Fibroblast of skin of right biceps (primary cell): ENCODE data around the gene NDEL1.
"Not testable (repeated sequence)": the region's sequence is repeated elsewhere in the genome, so short reads cannot be mapped to it uniquely, and the experiment has no call there.

Source experiments
- DNase-seq: peaks from one replicate; pipeline ENCODE4 v3.0.0-alpha.2; 2013

Gene NDEL1, protein sequence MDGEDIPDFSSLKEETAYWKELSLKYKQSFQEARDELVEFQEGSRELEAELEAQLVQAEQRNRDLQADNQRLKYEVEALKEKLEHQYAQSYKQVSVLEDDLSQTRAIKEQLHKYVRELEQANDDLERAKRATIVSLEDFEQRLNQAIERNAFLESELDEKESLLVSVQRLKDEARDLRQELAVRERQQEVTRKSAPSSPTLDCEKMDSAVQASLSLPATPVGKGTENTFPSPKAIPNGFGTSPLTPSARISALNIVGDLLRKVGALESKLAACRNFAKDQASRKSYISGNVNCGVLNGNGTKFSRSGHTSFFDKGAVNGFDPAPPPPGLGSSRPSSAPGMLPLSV

DNA sequence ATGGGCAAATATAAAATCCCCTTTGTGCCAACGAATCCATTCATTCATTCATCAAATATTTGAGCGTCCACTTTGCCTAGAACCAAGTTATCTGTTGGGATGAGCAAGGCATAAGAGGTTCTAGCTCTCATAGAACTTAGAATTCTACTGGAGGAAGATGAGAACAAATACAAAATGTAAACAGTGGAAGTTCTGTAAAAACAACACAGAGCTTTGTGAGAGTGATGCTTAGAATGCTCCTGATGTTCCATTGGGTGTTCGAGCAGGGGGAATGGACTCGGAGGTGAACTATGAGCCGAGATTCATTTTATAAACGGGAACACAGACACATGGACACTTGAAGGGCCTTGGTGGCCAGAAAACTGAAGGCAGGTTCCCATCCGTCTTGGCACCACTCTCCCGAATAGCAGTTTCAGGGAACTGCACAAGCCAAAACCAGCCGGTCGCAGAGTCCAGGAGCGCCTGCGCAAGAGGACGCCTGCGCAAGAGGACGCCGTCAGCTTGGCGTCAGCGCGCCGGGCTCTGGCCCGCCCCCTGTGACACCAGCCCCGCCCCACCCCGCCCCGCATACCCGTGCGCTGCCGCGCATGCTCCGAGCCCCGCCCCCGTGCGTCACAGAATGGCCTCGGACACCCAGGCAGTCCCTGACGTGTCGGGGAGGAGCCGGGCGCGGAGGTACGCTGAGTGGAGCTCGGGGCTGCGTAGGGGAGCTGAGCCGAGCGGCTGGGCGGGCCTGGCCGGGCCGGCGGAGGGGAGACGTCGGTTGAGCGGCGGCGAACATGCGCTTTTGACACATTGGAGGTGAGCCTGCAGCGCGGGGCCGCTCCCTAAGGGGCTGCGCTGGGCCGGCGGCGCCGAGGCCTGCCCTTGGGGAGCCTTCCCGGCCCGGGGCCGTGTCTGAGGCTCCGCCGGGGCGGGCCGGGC lies at the start of gene NDEL1:
Gene NDEL1 (plus strand): TSS at position 640 of the 924 bp plus-strand sequence. CDS start 8,388 bp downstream, outside the sequence.
- peak; percentile 98 for DNase-seq

DNA sequence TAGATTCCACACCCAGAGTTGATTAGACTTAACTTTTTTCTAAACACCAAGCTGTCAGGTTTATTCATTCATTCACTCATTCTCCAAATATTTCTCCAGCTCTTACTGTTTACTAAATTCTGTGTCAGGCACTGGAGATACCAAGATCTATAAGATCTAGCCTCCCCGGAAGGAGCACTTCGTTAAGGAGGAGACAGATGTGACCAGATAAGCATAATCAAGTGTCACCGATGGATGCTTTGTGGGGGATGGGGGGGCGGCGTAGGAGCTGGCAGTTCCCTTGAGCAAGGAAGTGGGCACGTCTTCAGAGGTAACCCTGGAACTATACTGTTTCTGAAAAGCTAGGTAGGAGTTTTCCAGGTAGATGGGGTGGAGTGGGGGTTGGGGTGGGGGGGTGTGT lies 48.8 kb upstream of the NDEL1 start:
- DNase-seq = no peak

DNA sequence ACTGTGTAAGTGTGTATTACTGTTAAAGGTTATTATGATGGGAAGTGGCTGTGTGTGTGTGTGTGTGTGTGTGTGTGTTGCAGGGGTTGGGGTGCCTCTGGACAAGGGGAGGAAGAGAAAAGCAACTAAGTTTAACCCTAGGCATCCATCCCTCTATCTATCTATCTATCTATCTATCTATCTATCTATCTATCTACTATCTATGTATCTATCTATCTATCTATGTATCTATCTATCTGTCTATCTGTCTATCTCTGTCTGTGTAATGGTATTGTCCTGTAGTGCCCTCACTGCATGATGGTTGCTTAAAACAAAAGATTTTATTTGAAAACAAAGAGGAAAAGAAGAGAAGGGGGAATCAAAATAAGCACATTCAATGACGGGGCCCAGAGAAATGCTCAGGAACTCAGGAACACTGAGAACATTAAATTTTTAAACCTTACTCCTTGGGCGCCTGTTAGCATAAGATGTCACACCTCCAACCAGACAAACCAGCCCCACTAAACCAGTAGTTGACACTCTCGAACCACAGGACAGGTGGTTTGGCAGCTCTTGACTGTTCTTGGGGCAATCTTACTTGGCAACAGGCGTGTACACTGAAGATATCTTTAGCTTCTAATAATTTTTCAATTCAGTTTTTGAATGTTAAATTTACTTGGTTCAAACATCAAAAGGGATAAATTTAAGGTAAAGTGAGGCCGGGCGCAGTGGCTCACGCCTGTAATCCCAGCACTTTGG lies 47.6 kb upstream of the NDEL1 start:
- DNase-seq = no peak

DNA sequence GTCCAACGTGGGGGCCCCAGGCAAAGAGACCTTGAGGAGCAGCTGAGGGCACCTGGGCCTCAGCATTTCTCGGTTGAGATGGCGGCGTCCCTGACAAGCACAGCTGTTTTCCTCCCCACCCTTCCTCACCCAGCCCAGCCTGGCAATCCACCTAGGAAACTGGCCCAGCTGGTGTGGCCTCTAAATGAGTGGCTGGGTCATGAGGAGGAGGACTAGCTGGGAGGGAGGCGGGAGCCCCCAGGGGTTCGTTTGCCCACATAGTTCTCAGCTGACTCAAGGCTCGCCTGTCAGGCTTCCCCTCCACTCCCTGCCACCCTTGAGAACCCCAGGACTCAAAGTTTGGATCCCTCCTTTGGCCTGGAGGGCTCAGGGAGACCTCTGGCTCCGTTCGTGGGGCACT lies 44.0 kb upstream of the NDEL1 start:
- DNase-seq = peak; percentile 31

DNA sequence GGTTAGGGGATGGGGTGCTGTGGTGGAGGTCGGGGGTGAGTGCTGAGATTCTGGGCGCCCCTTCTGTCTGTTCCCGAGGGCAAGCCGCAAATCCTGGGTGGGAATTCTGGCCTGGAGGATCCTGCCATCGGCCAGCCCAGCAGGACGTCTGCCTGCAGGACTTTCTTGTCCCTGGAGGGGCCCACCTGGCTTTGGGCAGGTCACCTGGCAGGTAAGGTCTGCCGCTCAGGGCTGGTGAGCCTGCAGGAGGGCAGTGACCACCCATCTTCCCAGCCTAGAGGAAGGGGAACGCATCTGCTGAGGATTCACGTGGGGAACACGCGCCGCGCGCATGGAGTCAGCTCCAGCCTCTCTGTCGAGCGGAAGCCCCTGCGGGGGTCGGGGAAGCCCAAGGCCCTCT lies 43.4 kb upstream of the NDEL1 start:
- DNase-seq = no peak

DNA sequence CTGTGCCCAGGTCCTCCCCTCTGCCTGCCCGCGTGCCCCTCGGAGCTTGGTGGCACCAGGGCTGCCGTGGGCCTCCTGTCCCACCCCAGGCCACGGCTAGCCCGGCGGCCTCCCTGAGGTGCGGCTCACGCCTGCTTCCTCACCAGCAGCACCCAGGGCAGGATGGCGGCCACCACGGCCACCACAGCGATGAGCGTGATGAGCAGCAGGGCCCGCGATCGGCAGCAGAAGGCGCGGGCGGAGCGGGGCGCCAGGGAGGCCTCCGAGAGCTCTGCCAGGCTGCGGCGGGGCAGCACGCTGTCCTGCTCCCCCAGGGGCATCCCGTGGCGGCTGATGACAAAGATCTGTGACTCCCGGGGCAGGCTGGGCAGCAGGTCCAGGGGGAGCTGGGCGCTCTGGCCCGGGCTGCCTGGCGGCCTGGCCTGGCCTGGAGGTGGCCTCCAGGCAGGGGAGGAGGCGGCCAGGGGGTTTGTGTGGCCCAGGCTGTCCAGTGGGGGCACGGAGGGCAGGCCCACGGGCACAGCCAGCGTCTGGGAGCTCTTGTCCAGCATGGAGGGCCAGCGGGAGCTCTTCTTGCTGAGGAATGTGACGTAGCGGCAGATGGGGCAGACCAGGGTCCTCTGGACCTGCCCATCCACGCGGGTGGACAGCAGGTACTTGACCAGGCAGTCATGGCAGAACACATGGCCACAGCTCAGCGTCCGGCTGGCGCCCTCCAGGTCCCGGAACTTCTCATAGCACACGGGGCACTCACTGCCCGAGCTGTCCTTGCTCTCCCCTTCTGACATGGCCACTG lies 42.8 kb upstream of the NDEL1 start:
- DNase-seq = no peak

DNA sequence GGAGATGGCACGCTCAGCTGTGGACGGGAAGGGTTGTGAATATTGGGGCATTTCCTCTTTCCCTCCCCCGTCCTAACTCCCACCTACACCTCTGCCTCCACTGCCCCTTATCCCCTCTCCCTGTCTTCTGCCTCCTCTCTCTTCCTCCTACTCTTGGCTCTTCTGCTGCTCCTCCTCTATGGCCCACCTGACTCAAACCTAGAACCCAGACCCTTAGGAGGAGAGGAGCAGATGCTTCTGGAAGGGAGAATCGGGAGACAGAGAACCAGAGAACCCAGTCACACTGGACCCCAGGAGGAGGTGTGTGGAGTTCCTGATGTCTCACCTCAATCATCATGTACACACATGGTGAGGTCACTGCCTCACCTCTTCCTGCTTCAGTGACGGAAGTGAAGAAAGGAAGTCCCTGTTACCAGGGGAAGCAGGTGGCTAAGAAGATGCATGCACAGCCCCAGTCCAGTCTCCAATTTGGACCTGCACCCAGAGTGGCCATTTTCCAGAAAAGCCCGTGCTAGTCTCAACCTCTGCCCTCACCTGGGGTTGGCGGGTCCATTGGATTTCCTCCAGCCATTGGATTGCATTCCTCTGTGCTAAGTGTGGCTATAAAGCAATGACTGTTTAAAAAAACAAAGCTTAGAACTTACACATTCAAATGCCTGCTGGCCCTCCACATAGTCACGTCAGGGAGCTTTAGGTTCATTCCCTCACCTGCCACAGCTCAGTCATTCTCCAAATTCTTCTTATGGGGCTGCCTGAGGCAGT lies 42.0 kb upstream of the NDEL1 start:
- no peak for DNase-seq

DNA sequence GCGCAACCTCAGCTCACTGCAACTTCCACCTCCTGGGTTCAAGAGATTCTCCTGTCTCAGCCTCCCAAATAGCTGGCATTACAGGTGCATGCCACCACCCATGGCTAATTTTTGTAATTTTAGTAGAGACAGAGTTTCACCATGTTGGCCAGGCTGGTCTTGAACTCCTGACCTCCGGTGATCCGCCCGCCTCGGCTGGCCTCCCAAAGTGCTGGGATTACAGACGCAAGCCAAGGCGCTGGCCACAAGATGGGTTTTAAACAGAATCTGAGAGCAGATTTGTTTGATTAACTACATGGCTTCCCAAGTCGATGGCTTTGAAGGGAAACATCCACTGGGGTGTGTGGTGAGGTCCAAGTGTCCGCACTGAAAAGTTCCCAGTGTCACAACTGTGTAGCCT lies 41.2 kb upstream of the NDEL1 start:
- not testable (repeated sequence) for DNase-seq

DNA sequence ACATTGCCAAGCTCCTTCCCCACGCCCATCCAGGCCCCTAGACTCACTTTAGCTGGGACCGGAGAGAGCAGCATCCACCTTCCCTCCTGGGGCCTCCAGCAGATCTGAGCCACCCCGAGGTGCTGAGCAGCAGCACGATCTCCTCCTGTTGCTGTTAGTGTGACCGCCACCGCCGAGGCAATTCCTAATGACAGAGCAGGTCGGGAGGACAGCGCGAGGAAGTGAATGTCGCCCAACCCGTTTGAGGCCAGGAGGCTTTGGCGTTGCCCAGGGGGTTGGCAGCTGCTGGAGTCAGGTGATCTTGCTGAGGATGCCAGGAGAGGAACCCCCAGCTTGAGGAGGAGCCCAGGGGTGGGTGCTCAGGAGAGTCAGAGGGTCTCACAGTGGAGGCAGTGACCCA lies 38.0 kb upstream of the NDEL1 start, which contains the start of gene RNF222:
Gene RNF222 (minus strand): TSS at position 192 of the 400 bp plus-strand sequence. CDS start 4,366 bp downstream, outside the sequence.
- DNase-seq = no peak

DNA sequence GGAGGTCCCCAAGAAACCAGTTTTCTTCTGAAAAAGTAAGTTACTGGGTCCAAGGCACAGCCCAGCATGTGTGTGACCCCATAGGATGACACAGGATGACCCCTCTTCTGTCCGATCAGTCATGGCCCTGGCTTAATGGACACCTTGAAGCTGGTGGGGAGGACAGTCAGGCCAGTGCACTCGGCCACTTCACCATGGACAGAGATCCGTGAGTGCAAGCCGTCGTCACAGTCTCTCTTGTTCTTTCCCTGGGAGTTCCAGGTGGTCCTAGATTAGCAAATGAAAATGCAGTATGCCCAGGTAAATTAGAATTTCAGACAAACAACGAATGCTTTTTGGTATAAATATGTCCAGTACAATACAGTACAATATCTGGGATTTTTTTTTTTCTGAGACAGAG lies 36.7 kb upstream of the NDEL1 start:
- DNase-seq = no peak

DNA sequence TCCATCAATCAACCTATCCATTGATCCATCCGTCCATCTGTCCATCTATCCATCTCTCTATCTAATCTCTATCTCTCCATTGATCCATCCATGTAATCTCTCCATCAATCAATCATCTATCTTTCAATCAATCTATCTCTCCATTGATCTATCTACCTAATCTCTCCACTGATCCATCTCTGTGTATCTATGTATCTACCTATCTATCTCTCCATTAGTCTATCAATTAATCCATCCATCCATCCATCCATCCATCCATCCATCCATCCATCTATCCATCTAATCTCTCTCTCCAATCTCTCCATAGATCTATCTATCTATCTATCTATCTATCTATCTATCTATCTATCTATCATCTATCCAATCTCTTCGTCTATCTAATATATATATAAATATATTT lies 34.6 kb upstream of the NDEL1 start:
- no peak for DNase-seq

DNA sequence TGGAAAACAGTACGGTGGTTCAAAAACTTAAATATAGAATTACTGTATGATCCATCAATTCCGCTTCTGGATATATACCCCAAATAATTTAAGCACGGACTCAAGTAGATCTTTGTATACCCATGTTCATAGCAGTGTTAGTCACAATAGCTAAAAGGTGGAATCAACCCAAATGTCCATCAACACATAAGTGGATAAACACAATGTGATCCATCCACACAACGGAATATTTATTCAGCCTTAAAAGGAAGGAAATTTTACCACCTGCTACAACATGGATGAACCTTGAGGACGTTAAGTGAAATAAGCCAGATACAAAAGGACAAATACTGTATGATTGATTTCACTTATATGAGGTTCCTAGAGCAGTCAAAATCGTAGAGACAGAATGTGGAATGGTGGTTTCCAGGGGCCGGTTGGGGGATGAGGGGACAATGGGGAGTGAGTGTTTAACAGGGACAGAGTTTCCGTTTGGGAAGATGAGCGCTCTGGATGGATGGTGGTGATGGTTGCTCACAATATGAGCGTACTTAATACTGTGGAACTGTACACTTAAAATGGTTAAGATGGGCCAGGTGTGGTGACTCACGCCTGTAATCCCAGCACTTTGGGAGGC lies 32.7 kb upstream of the NDEL1 start:
- no peak for DNase-seq

DNA sequence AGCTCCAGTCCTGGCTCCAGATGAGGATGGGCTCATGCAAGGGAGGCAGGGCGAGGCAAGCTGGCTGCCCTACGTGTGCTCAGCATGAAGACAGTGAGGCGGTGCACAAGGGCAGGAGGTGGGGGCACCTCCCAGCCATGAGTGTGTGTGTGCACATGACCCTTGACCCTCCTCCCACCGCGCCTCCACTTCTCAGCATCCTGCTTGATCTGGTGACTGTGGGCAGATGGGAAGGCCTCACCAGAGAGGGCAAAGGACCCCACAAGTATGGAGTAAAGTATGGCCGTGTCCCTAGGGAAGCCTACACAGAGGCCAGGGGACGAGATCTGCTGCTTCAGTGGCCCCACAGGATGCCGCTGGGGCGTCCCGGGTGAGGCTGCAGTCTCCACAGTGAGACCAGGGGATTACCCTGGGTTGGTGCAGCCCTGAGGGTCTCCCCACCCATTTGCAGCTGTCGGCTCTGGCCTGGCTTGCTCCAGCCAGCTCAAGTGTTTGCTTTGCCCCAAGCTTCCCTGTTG lies 30.1 kb upstream of the NDEL1 start:
- no peak for DNase-seq

DNA sequence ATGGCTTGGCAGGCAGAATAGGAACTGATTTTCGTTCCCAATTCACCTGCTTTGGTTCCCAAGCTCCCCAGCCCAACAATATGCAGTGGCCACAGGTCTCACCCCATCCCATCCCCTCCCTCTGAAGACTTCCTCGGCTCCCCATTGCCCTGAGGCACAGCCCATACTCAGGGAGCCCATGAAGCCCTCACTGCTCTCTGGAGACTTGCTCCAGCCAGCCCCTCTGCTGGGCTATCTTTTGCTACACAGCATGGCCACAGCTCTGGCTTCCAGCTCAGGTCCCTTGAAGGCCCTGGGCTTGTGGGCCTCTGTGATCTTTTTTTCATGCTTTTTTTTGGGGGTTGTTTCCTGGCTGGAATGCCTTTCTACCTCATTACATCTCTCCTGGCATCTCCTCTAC lies 29.5 kb upstream of the NDEL1 start:
- no peak for DNase-seq

DNA sequence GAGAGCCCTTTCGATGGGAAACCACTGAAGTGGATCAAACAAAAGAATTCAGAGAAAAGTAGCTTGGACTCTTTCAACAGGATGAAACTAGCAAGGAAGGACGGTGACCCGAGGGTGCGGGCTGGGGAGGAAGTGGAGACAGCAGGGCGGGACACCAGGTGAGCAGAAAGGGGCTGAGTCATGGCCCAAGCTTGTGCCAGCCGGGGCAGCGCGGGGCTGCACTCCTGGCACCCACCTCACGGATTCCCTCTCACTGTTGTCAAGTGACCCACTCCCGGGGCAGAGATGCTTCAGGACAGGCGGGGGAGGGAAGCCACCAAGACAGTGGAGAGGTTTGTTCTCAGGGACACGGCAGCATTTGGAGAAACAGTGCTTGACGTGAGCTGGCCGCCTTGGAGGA lies 27.3 kb upstream of the NDEL1 start:
- DNase-seq = no peak

DNA sequence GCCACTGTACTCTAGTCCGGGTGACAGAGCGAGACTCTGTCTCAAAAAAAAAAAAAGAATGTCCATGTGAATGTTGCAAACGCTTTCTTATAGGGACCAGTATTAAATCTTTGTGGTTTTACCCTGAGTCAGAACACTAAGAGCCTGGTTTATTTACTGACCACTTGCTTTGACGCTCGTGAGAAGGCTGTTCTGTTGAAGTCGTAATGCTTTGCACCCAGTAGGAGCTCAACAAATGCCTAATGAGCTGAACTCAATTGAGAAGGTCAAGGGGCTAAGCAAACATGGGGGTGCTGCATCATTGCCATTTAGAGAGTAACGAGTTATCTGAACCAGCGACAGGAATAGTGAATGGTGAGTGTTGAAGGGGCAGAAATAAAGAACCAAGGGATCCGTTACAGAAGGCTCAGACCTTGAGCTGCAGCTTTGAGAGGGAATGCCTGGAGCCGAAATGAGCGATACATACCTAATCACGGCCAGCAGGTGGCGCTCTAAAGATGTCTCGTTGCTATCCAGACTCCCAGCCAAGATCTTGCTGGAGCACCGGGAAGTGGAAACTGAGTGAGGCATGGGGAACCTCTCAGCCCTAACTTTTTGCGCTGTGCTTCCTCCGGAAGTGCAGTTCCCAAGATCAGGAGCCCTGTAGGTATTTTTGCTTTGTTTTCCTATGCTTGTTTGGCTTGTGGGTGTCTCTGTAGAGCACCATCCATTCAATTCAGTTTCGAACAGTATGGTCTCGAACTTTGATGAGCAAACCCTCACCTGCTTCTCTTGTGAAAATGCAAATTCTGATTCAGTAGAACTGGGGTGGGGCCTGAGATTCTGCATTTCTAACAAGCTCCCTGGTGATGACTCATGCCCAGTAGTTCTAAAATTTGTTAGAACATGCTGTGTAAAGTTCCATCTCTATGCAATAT lies 25.5 kb upstream of the NDEL1 start:
- peak; percentile 81 for DNase-seq

DNA sequence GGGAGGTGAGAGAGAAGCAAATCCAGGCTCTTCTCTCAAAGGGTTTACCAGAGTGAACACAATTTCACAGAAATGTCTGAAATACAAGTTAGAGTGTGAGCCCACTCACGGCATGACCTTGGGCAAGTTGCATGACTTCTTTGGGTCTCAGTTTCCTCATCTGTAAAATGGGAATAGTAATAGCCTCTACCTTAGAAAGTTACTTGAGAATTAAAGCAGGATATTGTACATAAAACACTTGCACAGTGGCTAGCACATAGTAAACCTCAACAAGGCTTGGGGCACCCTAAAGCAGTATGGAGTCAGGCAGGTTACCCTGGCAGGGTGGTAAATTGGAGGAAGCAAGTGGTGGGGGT lies 24.8 kb upstream of the NDEL1 start:
- DNase-seq = no peak

DNA sequence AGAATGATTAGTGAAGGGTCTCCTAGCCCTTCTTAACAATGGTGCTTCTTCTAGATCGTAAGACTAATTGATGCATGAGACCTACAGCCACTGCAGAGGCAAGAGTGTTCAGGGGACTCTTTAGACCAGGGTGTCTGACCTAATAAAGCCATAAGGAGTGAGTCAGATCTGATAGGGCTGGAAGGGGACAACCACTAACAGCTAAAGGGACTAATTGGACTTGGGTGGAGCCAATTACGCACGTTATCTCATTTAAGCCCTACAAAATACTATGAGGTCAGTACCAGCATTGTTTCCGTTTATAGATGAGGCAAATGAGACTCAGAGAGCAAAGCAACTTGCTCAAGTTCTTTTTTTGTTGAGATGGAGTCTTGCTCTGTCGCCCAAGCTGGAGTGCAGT lies 23.6 kb upstream of the NDEL1 start:
- no peak for DNase-seq

DNA sequence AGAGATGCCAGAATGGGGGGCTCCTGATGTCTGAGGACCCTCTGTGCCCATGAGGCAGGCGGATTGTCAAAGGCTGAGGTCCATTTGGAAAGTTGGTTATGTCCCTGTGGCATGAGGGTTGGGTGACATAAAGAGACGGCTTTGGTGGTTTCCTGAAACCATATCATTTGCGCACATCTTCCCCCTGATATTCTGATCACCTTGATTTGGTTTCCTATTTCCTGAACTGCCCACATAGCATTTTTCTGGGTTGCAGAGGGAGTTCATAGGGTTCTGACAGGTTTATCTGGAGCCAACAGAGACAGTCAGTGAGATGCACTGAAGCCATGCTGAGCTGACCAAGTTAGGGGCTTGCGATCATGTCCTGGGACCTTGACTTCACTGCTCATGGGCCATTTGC lies 22.4 kb upstream of the NDEL1 start:
- no peak for DNase-seq

DNA sequence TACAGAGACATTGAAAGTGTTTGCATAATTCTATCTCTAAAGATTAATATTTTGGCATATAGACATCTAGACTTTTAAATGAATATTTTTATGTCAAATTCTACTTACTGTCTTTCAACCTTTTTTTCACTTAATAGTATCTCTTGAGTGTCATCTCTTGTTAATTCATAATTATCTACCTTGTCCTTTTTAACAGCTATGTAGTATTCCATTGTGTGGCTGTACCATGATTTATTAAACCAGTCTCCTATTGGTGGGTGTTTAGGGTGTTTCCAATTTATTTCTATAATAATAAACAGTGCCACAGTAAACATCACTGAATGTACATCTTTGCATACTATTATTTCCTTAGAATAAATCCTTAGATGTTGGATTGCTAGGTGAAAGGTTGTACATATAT lies 21.7 kb upstream of the NDEL1 start:
- DNase-seq = no peak
